Fibroblast of peridontal ligament (primary cell): ENCODE measurements around the gene RAB11FIP4.

Experiments used
- DNase-seq: peaks from one replicate; pipeline ENCODE4 v3.0.0-alpha.2; 2010; ENCODE audit errors: extremely low read depth

RAB11FIP4 gene

GRCh38 chr17:31386542-31387075, 4.9 kb upstream of the RAB11FIP4 start:
- DNase-seq, result peak; percentile 48

- DNase-seq, result no peak
Observed at GRCh38 chr17:31387438-31387837, 4.0 kb upstream of the RAB11FIP4 start.

- no peak for DNase-seq
Observed at GRCh38 chr17:31388351-31388750, 3.1 kb upstream of the RAB11FIP4 start.

GRCh38 chr17:31388770-31389656, 2.5 kb upstream of the RAB11FIP4 start:
- DNase-seq, result no peak

- no peak for DNase-seq
Observed at GRCh38 chr17:31389657-31390381, 1.7 kb upstream of the RAB11FIP4 start.

GRCh38 chr17:31390426-31390747, 1.1 kb upstream of the RAB11FIP4 start:
- no peak for DNase-seq

- DNase-seq, result no peak
Observed at GRCh38 chr17:31390748-31391495, 553 bp upstream of the RAB11FIP4 start.

- no peak for DNase-seq
Observed at GRCh38 chr17:31392002-31392855, 754 bp downstream of the RAB11FIP4 start.

GRCh38 chr17:31392856-31393748, 1.6 kb downstream of the RAB11FIP4 start:
- DNase-seq, result no peak

- no peak for DNase-seq
Observed at GRCh38 chr17:31393749-31394146, 2.3 kb downstream of the RAB11FIP4 start.

- peak; percentile 83 for DNase-seq
Observed at GRCh38 chr17:31394544-31394943, 3.1 kb downstream of the RAB11FIP4 start.

GRCh38 chr17:31397256-31397939, 5.9 kb downstream of the RAB11FIP4 start:
- no peak for DNase-seq

GRCh38 chr17:31398381-31399311, 7.2 kb downstream of the RAB11FIP4 start:
- DNase-seq, result no peak

- no peak for DNase-seq
Observed at GRCh38 chr17:31400481-31400950, 9.0 kb downstream of the RAB11FIP4 start.

- no peak for DNase-seq
Observed at GRCh38 chr17:31401456-31402254, 10.2 kb downstream of the RAB11FIP4 start.

- no peak for DNase-seq
Observed at GRCh38 chr17:31404028-31404949, 12.8 kb downstream of the RAB11FIP4 start.
